ENCODE data around the gene LOXHD1.

- TF ChIP-seq CTCF (conservative IDR thresholded peaks at IDR 0.05 in 1 of 2, IDR thresholded peaks at IDR 0.05 in 1 of 2; ENCODE audit: extremely low read depth in 1 of 2, insufficient read depth in 1 of 2, low read depth in 1 of 2, low read length in 2 of 2) (no peak), EZH2 (IDR thresholded peaks at IDR 0.05; ENCODE audit: borderline replicate concordance, low read length) (no peak)
Measured at GRCh38 chr18:46615720-46616119, 41.3 kb downstream of the LOXHD1 start.
